OCI-LY7 (cell line): ENCODE results near the gene SYNGR1.

Experiments
- EZH2phosphoT487 ChIP-seq: fragments of 200-600 bp; sonication (generic); IDR thresholded peaks from 2 replicates; pipeline ENCODE4 v1.6.1; 2018; ENCODE audit warnings: low read depth, borderline replicate concordance, mild to moderate bottlenecking, mixed run types, antibody characterized with exemption, low read length, moderate library complexity, mixed read lengths
- TF ChIP-seq, protein P1 (sequence below): fragments of 200-600 bp; sonication (generic); conservative IDR thresholded peaks from 2 replicates; pipeline ENCODE4 v1.5.1; 2014; ENCODE audit warnings: mild to moderate bottlenecking, antibody characterized with exemption, low read length, moderate library complexity, mixed read lengths

DNA sequence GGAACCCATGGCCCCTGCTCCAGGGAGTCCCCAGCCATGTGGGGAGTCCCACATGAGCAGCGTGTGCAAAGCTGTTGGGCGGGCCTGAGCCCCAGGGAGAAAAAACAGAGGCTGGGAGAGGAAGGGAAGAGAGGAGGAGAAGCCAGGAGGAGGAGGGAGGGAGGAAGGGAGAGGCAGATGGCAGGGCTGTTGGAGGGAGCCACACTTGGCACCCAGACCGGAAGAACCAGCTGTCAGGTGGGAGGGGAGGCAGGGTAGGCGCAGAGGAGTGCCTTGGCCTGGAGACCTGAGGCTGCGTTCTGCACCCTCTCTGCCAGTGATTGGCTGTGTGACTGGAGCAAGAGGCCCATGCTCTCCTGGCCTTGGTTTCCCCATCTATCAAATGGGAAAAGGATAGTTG is 6.7 kb downstream of the SYNGR1 start:
- TF ChIP-seq, protein P1, sequence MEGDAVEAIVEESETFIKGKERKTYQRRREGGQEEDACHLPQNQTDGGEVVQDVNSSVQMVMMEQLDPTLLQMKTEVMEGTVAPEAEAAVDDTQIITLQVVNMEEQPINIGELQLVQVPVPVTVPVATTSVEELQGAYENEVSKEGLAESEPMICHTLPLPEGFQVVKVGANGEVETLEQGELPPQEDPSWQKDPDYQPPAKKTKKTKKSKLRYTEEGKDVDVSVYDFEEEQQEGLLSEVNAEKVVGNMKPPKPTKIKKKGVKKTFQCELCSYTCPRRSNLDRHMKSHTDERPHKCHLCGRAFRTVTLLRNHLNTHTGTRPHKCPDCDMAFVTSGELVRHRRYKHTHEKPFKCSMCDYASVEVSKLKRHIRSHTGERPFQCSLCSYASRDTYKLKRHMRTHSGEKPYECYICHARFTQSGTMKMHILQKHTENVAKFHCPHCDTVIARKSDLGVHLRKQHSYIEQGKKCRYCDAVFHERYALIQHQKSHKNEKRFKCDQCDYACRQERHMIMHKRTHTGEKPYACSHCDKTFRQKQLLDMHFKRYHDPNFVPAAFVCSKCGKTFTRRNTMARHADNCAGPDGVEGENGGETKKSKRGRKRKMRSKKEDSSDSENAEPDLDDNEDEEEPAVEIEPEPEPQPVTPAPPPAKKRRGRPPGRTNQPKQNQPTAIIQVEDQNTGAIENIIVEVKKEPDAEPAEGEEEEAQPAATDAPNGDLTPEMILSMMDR, result no peak
- TF ChIP-seq EZH2phosphoT487, result no peak
